Glomerular endothelial cell (primary cell): ENCODE data around the gene GPR50. TPM values are rescaled to one million over a fixed set of nuclear protein-coding genes. Genes with fewer than 3 reads are reported as not detected.
A peak's percentile ranks its signal among the peaks of the same experiment; 100 is the strongest.

Experiments
- DNase-seq: peaks from one replicate; pipeline ENCODE4 v3.0.0-alpha.2; 2011; ENCODE audit warnings: low read depth, low spot score; ENCODE audit errors: extremely low read depth
- total RNA-seq: library from RNA; depleted of rRNA; stranded (reverse); fragments of >200 nt; gene quantifications from 2 replicates; pipeline ENCODE4 v1.2.3, GENCODE V29; 2015

GPR50 gene
- not detected in 2 replicates for total RNA-seq

DNA sequence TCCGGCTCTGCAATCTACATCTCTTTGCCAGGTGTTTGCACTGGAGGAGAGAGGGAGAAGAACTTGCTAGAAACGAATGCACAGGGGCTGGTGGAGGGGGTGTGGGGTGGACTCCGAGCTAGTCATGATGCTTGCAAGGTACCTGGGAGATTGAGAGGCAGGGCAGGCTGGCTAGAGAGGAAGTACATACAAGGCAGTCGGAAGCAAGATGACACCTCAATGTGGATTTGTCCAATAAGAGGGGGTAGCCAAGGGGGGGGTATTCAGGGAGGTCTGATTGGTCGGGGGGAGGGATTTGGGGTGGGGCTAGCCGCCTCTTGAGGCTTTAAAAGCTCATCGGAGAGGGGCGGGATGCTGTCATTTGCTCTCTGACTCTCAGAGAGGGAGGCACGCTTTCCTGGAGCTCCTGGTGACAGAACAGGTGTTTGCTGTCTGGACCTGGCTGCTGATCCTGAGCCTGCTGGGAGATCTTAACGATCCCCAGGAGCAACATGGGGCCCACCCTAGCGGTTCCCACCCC, at the start of gene GPR50:
TSS of gene GPR50 (plus strand) at position 354 of the 520 bp plus-strand sequence. CDS start at position 492, 138 bp downstream.
- no peak for DNase-seq

DNA sequence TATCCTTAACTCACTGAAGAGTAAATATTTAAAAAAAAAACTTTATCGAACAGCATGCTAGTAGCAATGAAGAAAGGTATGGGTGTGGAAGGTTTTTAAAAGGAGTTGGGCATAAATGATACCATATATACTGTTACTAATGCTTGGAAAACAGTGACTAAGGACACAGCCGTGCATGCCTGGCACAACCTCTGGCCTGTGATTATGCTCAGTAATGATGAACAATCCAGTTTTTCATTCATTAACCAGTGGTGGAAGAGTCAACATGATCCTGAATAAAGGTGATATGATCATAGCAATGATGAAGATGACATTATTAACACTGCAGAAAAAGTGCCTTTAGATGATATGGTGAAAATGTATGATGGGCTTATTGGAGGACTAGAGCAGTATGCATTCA, 43.9 kb upstream of the GPR50 start:
- no peak for DNase-seq

DNA sequence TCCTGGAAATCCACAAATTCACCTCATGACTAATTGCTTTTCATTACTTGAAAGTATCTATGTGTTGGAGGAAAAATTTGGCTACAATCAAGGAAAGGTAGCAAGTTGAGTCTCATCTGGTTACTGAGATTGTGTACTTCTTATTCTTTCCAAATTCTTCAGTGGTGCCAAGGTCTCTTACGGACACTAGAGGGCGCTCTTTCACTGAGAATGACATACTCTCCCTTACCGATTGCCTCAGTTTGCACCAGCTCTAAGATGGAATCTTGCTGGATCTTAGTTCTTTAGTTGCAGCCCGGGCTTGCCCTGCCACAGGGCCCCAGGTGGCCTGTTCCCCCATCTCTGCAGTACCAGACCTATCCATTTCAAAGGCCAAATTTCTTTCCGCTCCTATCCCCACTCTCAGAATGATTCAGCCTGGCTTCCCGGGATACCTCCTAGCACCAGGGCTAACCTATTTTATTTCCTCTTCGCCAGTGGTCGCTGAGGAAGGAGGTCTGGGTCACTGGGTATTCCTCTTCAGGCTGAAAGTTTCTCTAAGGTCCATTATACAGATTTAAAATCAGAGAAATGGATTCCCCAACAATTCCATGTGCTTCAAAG, 24.6 kb upstream of the GPR50 start:
- DNase-seq, result peak; percentile 16

DNA sequence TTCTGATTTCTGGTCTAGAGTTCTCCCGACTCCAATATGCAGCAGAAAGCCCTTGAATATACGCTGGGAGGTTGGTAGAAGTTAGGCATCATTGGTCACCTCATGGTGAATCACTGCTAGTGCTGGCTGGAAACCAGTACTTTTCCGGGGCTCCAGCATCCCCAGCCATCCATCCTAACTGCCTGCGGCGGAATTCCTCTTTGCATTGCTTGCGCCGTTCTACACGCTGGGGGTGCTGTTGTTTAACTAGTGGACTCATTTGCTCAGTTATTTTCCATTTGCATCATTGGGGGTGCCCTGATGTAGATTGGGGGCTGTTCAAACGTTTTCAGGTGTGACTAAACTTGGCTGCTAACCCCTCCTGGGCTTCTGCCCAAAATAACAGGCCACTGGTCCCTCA, 23.3 kb upstream of the GPR50 start:
- DNase-seq, result no peak

DNA sequence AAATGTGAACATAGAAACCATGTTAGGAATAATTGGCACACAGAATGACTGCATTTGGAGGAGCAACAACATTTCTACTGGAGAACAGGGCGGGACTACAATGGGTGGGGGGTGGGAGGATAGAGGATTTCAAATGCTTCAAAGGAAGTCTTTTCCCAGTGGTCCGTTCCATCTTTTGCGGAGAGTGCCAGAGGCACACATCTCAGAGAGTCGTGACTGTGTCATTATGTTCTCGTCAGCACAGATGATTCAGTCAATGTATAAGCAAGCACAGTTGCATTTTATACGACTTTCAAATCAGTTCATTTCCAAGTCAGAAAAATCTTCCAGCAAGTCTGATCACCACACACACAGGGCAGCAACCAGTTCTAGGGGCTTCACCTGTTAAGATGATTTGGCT, 22.7 kb upstream of the GPR50 start:
- DNase-seq, result no peak

DNA sequence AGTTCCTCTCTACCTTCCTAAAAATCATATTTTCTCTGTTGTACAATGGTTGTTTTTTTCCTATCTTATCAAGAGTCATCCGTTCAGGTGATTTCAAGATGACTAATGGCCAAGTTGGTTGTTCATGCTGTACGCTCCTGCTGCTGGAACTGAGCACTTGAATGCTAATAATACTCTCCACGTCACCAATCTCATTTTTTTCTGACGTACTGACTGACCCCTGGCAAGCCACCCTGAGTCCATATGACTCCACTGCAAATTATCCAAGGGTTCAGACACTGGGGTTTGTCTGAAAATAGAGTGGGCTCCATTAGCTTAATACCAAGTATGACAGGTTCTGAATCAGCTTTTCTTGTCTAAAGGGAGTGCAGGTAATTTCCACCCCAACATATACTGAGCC, 21.1 kb upstream of the GPR50 start:
- DNase-seq, result no peak

DNA sequence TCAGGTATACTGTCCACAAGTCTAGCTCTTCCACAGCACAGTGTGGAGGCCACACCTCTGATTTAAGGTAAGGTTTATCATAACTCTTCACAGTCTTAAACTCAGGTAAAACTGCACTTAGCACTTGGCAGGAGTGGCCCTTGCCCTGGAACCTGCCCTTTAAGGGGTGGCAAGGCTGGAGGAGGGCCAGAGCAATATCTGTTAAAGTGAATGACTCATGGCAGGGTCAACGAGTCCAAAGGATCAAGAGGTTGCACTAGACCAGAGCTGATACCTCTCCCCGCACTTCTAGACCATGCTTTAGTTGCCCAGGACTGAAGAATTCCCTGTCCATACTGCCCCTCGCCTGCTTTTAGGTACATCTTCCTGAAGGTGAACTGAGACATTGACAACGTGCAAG, 14.7 kb upstream of the GPR50 start:
- no peak for DNase-seq

DNA sequence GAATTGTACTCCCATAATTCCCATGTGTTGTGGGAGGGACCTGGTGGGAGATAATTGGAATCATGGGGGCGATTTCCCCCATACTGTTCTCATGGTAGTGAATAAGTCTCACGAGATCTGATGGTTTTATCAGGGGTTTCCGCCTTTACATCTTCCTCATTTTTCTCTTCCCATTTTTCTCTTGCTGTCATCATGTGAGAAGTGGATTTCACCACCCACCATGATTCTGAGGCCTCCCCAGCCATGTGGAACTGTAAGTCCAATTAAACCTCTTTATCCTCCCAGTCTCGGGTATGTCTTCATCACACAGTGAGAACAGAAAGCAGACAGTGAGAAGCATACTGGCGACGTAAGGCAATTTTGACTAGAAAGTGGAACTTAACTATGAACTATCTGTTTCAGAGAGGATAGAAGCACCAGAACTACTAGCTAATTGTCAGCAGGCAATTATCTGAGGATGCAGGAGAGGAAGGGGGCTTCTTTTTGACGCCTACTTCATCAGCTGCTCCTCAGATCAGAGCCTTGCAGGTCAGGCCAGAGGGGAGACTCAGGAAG, 8.5 kb upstream of the GPR50 start:
- DNase-seq, result no peak

DNA sequence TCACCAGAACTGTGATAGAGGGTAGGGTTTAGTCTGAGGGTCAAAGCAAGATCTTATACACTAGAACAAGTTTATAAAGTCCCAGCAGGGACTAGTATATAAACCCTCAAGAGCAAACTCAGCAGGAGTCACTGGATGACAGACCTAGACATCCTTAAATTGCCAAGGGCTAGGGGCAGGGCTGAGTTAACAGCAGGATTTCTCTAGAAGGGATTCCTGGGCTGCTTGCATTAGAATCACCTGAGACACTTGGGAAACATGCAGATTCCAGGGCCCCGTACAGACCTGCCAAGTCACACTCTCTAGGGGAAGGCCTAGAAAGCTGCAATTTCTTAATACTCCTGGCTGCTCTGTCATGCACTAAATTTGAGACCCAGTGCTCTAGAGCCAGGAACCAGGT, 6.6 kb upstream of the GPR50 start:
- no peak for DNase-seq

DNA sequence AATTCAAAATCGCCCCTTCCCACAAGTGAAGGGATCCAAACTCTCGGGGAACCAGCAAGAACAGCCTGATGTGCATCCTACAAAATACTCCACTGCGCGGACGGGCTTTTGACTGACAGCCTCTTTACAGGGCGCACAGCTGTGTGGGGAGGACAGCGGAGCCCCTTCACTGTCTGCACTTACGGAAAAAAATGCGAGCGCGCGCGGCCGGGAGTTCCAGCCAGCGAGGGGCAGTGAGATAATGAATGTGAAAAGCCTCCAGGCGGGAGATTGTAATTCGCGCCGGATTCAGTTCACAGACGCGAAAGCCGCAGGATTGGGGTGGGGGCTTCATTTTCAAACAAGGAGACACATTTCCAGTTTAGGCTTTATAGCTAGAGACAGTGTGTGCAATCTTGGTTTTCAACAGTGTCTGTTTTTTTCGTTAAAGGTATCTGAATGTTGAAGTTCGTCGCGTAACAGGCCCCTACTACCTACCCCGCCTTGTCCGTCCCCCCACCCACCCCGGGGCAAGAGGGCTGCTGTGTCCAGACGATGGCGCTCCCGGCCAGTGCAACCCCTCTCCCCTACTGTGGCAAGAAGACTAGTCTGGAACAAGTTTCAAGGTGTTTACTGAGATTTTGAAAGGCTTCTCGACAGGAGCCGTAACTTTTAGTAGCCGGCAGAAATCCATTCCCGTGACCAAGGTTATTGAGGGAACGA, 1.7 kb upstream of the GPR50 start:
- no peak for DNase-seq

DNA sequence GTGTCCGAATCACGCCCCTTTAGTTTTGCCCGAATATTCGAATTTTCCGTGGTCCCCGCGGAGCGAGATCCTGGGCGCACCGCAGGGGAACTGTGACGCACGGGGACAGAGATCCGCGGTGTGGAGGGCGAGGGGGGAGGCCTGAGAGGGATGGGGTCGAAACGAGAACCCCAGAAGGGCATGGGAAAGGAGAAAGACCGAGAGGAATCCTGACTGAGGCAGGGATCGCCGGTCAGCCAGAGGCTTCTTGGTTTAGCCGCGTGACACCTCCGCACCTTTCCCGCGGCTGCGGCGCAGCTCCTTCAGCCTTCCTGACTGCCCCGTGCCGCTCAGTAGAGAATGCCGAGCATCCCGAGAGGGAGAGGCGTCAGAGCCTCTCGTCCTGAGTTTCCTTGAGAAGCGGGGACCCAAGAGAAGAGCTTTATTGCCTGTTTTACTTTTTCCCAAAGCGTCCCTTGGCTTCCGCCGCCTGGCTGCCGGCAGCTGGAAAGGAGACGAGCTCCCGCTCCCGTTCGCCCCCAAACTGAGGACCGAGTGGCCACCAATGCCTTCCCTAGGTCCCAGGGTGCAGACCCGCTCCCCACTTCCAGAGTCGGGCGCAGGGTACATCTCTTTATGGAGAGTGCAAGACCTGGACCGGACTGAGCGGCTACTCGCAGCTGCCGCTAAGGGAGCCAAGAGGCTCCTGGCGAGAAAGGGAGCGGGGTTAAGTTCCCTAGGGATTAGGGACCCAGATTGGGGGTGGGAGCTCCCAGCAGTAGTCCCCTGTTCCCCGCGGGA, 911 bp upstream of the GPR50 start:
- no peak for DNase-seq

DNA sequence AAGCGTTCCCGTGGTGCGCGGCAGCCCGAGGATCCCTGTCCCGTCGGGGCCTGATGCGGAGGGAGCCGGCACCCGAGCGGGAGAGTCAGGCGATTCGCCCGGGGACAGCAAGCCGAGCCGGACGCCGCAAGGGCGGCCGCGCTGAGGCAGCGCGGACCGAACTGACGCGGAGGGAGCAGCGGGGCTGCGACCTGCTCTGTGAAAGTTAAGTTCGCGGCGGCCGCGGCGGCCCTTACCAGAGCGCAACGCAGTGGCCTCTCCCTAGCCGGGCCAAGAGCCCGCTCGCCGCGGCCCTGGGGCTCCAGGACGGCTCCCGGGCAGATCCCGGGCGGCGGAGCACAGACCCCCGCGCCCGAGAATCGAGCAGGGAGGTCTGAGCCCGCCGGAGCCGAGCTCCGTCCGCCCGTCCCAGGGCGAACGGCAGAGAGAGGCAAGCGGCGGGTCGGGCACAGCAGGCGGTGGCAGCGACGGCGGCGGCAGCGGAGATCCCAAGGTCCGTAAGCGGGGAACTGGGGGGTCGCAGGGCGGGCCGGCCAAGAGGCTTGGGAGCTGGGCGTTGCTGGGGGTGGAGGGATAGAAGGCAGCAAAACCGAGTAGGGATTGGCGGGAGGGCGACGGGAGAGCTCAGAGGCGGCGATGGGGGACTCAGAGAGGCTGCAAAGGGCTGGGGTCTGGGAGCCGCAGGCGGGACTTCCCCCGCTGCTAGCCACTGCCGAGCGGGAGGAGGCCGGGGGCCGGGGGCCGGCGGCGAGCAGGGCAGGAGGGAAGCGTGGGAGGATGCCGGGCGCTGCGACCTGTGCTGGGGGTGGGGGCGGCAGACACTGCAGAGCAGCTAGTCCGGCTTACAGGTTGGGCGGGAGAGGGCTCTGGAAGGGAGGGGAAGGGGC, 1.0 kb downstream of the GPR50 start:
- DNase-seq, result no peak

DNA sequence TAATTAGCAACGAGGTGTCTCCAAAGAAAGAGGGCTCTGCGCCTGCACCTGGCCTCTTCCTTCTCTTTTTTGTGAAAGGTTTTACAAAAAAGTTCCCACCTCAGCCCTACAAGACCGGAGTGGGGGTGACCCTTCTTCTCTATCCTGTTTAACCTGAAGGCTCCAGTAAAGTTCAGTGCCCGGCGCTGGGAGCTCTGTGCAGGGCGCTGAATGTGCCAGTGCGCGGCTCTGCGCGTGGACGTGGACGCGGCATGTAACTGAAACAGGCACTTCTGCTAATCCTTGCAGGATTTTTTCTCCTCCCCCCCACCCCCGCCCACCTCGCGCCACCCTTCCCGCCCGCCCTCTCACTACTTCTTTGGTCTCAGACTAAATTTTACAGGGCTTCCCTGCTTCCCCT, 2.4 kb downstream of the GPR50 start:
- DNase-seq, result no peak

DNA sequence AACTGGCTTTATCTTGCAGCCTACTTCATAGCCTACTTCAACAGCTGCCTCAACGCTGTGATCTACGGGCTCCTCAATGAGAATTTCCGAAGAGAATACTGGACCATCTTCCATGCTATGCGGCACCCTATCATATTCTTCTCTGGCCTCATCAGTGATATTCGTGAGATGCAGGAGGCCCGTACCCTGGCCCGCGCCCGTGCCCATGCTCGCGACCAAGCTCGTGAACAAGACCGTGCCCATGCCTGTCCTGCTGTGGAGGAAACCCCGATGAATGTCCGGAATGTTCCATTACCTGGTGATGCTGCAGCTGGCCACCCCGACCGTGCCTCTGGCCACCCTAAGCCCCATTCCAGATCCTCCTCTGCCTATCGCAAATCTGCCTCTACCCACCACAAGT, 4.0 kb downstream of the GPR50 start:
- no peak for DNase-seq

DNA sequence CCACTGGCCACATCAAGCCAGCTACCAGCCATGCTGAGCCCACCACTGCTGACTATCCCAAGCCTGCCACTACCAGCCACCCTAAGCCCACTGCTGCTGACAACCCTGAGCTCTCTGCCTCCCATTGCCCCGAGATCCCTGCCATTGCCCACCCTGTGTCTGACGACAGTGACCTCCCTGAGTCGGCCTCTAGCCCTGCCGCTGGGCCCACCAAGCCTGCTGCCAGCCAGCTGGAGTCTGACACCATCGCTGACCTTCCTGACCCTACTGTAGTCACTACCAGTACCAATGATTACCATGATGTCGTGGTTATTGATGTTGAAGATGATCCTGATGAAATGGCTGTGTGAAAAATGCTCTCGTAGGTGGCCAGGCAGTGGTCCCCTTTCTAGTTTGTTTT, 4.7 kb downstream of the GPR50 start:
- no peak for DNase-seq

DNA sequence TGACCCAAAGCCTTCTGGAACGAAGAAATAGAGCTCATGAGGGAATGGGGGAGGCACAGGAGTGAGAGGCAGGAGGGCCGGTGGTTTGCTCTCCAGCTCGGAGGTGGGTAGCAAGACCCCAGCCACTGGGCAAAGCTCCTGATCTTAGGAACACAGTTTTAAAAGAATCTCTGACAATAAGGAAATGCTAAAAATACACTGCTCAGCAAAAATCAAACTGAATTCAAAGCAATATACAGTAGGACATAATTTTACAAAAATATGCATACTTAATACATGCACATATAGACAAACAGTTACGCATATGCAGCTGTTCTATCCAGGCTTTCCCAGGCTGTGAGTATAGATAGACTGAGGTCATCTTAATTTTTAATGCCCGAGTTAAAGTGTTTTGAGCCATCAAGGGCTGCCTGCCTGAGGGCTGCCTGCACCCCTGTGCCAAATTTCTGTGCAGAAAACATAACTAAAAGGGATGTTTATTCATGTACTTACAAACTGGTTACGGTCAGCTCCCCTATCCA, 6.9 kb downstream of the GPR50 start:
- DNase-seq, result no peak

DNA sequence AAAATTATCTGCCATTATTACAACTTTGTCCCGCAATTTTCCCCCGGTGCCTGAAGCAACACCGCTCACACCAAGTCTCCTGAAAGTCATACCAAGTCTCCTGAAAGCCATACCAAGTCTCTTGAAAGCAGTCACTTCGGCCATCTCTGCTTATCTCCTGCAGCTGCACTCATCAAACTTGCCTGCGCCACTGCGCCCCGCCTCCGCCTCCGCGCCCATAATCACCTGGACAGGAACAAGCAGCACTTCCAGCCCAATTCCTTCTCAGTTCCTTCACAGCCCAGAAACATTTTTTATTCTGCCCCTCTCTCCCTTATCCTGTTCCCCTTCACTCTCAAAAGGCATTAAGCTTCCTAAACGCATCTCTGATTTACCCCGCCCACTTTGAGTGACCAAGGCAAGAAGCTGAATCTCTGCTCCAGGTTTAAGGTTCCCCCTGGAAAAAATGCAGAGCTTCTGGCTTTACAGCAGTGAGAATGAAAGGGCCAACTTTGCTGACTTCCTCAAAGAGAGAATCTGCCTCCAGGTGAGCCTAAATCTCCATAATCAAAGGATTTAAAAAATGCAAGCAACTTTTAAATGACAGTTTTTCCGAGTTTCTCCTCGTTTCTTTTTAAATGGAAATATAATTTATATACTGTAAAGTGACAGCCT, 7.7 kb downstream of the GPR50 start:
- DNase-seq, result no peak

DNA sequence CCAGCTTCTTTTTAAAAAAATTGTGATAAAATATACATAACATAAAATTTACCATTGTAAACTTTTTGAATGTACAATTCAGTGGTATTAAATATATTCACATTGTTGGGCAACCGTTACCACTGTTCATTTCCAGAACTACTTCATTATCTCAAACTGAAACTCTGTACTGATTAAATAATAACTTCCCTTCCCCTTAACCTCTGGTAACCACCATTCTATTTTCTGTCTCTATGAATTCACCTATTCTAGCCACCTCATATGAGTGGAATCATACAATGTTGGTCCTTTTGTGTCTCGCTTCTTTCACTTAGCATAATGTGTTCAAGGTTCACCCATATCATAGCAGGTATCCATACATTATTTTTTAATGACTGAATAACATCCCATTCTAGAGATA, 8.3 kb downstream of the GPR50 start:
- DNase-seq, result no peak

DNA sequence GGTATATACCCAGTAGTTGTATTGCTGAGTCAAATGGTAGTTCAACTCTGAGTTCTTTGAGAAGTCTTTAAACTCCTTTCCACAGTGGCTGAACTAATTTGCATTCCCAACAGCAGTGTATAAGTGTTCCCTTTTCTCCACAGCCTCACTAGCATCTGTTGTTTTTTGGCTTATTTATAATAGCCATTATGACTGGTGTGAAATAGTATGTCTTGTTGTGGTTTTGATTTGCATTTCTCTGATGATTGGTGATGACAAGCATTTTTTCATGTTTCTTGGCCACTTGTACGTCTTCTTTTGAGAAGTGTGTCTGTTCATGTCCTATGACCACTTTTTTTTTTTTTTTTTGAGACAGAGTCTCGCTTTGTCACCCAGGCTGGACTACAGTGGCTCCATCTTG, 30.5 kb downstream of the GPR50 start:
- no peak for DNase-seq

DNA sequence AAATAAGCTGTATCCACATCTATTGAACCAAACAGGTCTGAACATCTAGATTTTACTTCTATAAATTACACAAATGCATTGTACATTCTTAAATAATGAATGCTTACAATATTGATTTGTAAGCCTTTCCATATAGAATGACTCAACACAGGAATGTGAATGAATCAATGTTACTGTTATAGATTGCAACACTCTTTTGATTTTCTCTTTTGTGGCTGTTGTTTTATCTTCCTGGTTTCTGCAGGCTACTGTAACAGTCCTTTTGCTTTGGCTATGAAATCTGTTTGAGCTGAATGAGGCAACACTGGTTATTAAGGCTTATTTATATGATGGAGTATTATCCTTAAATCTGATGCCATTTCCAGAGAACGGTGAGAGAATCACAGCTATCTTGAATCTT, 49.5 kb downstream of the GPR50 start:
- DNase-seq, result no peak
